Measurements from ENCODE around the gene ANKRD11. TPM values are rescaled to one million over a fixed set of nuclear protein-coding genes. Genes with fewer than 3 reads are reported as not detected.
A peak's percentile ranks its signal among the peaks of the same experiment; 100 is the strongest.

The ANKRD11 gene
- total RNA-seq, 1 donor from 2014 or later, result 209 TPM

DNA sequence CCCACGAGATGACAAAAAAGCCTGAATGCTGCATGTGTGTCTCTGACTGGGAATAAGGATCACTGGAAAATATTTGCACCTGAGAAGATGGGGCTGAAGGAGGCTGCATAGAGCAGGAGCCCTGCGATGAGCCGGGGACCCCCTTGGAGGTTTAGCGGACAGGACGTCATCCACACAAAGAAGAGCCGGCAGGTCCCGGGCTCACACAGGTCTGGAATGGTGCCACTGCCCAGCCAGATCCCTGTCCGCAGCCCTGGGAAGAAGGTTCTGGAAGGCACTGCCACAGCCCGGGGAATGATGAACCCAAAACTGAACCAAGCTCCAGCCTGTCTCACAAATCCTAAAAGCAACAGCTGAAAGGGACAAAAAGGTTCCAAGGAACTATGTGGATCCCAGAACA, 101.8 kb downstream of the ANKRD11 start:
- Mint-ChIP-seq H3K27me3 (ENCODE audit: unreplicated experiment) (no peaks in the 10 kb centered on the region), H3K27ac (ENCODE audit: unreplicated experiment) (peak overlapping the region; percentile 34), H3K36me3 (ENCODE audit: unreplicated experiment) (peaks cover 1% of the 10 kb centered on the region), H3K9me3 (ENCODE audit: unreplicated experiment) (no peaks in the 10 kb centered on the region), H3K4me1 (ENCODE audit: unreplicated experiment) (peaks cover 36% of the 10 kb centered on the region), H3K4me3 (ENCODE audit: unreplicated experiment) (no peak overlapping the region)
- TF ChIP-seq, protein P1, sequence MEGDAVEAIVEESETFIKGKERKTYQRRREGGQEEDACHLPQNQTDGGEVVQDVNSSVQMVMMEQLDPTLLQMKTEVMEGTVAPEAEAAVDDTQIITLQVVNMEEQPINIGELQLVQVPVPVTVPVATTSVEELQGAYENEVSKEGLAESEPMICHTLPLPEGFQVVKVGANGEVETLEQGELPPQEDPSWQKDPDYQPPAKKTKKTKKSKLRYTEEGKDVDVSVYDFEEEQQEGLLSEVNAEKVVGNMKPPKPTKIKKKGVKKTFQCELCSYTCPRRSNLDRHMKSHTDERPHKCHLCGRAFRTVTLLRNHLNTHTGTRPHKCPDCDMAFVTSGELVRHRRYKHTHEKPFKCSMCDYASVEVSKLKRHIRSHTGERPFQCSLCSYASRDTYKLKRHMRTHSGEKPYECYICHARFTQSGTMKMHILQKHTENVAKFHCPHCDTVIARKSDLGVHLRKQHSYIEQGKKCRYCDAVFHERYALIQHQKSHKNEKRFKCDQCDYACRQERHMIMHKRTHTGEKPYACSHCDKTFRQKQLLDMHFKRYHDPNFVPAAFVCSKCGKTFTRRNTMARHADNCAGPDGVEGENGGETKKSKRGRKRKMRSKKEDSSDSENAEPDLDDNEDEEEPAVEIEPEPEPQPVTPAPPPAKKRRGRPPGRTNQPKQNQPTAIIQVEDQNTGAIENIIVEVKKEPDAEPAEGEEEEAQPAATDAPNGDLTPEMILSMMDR (IDR thresholded peaks at IDR 0.05), result no peak
- DNase-seq (ENCODE audit: extremely low spot score, unreplicated experiment), result no peak

DNA sequence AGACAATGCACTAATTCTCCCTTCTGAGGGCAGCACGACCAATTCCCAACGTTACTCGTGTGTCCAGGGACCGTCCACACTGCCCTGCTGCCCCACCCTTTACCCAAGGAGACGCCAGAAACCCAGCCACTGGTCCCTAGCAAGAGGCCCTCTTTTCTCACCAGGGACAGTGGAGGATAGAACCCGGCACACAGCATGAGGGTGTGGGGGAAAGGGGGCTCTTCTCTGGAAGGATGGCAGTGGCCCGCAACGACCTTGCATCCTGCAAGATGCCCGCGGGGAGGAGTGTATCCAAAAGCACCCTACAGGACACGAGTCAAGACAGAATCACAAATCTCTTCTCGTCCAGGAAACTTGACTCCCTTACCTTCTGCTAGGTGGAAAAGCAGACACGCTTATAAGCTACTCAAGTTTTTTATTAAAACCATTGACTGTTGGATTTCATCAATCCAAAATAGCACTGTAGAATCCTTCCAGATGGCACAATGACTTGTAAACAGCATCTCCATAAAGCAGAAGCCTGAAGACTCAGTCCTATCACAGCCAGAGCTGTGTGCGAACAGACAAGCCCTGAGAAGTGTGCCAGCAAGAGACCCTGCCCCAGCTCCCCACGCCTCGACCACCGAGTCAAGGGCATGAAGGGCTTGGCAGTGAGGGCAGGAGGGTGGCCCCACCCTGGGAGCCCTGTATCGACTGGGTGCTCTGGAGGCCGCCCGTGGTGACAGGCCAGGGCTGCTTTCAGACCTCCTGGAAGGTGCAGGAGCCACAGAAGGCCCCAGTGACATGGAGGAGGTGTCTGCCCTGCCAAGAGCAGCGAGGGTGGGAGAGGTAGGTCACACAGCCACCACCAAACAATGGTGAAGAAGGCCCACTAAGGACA, 103.8 kb downstream of the ANKRD11 start:
- Mint-ChIP-seq H3K27me3 (ENCODE audit: unreplicated experiment) (no peaks in the 10 kb centered on the region), H3K4me1 (ENCODE audit: unreplicated experiment) (peaks cover 41% of the 10 kb centered on the region), H3K9me3 (ENCODE audit: unreplicated experiment) (no peaks in the 10 kb centered on the region), H3K27ac (ENCODE audit: unreplicated experiment) (no peak overlapping the region), H3K4me3 (ENCODE audit: unreplicated experiment) (no peak overlapping the region), H3K36me3 (ENCODE audit: unreplicated experiment) (peaks cover 1% of the 10 kb centered on the region)
- TF ChIP-seq, protein P1 (IDR thresholded peaks at IDR 0.05), result no peak
- DNase-seq (ENCODE audit: extremely low spot score, unreplicated experiment), result no peak

DNA sequence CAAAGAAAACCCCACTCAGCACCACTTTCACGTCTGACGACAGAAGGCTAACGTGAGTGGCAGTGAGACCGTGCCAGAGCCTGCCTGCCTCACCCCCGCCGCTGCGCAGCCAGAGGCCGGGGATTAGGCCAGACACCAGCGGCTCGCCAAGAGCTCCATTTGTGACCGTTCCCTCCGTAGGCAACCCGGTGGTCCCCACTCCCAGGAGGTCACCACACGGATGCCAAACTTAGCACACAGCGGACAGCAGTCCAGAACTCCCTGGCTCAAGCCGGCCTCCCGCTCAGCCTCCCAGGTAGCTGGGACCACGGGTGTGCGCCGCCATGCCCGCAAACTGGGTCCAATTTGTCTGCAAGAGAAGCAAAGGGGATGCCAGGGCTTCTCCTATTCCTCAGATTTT, 104.6 kb downstream of the ANKRD11 start:
- no peak overlapping the region for H3K27ac Mint-ChIP-seq (ENCODE audit: unreplicated experiment)
- no peaks in the 10 kb centered on the region for H3K9me3 Mint-ChIP-seq (ENCODE audit: unreplicated experiment)

DNA sequence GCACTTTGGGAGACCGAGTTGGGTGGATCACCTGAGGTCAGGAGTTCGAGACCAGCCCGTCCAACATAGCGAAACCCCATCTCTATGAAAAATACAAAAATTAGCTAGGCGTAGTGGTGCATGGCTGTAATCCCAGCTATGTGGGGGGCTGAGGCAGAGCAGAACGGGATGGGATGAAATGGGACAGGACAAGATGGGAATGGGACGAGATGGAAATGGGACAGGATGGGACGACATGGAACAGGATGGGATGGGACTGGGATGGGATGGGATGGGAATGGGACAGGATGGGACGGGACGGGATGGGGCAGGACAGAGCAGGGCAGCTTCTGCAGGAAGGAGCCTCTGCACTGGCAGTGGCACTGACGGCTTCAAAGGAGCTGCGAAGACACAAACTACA, 106.1 kb downstream of the ANKRD11 start:
- Mint-ChIP-seq H3K27me3 (ENCODE audit: unreplicated experiment) (no peaks in the 10 kb centered on the region), H3K27ac (ENCODE audit: unreplicated experiment) (no peak overlapping the region), H3K9me3 (ENCODE audit: unreplicated experiment) (no peaks in the 10 kb centered on the region), H3K36me3 (ENCODE audit: unreplicated experiment) (no peaks in the 10 kb centered on the region), H3K4me1 (ENCODE audit: unreplicated experiment) (peaks cover 51% of the 10 kb centered on the region), H3K4me3 (ENCODE audit: unreplicated experiment) (no peak overlapping the region)
- TF ChIP-seq, protein P1 (IDR thresholded peaks at IDR 0.05), result no peak
- no peak for DNase-seq (ENCODE audit: extremely low spot score, unreplicated experiment)

More for the DNA sequence above, 104.6 kb downstream of the ANKRD11 start:
- DNase-seq (ENCODE audit: extremely low spot score, unreplicated experiment), result no peak
- TF ChIP-seq, protein P1 (IDR thresholded peaks at IDR 0.05), result no peak
- Mint-ChIP-seq H3K27me3 (ENCODE audit: unreplicated experiment) (no peaks in the 10 kb centered on the region), H3K4me3 (ENCODE audit: unreplicated experiment) (no peak overlapping the region), H3K4me1 (ENCODE audit: unreplicated experiment) (peaks cover 44% of the 10 kb centered on the region), H3K36me3 (ENCODE audit: unreplicated experiment) (peaks cover 1% of the 10 kb centered on the region)

Measured in osteocyte (in vitro differentiated cells).